RWPE2 (cell line): ENCODE data around the gene FUNDC2.

ENCODE experiments used
- ATAC-seq: fragments of 200-7000 bp; cut with Tn5 transposase; 3 replicates; pipeline ENCODE4 v1.9.1; 2021; ENCODE audit warnings: low read depth
- DNase-seq: peaks from one replicate; pipeline ENCODE4 v3.0.0-alpha.2; 2020; ENCODE audit warnings: low spot score
- H3K27ac ChIP-seq: fragments of 450-650 bp; 2 replicates; pipeline ENCODE4 v1.5.1; 2017; ENCODE audit warnings: mild to moderate bottlenecking; ENCODE audit not compliant: poor library complexity, severe bottlenecking
- H3K27me3 ChIP-seq: fragments of 250-450 bp; sonication (Bioruptor Pico); 2 replicates; pipeline ENCODE4 v1.5.1; 2021; ENCODE audit warnings: mild to moderate bottlenecking, moderate library complexity; ENCODE audit not compliant: insufficient read depth, poor library complexity, severe bottlenecking
- H3K36me3 ChIP-seq: fragments of 250-450 bp; sonication (Bioruptor Pico); 2 replicates; pipeline ENCODE4 v1.5.1; 2020; ENCODE audit warnings: low read depth, mild to moderate bottlenecking, moderate library complexity
- H3K4me1 ChIP-seq: fragments of 250-450 bp; sonication (Bioruptor Pico); 2 replicates; pipeline ENCODE4 v1.5.1; 2021; ENCODE audit warnings: mild to moderate bottlenecking, moderate library complexity; ENCODE audit not compliant: insufficient read depth, poor library complexity, severe bottlenecking
- H3K4me3 ChIP-seq: fragments of 250-450 bp; sonication (Bioruptor Pico); 2 replicates; pipeline ENCODE4 v1.5.1; 2021; ENCODE audit warnings: mild to moderate bottlenecking, moderate library complexity; ENCODE audit not compliant: severe bottlenecking
- H3K9me3 ChIP-seq: fragments of 250-450 bp; sonication (Bioruptor Pico); 2 replicates; pipeline ENCODE4 v1.5.1; 2021; ENCODE audit warnings: mild to moderate bottlenecking, moderate library complexity; ENCODE audit not compliant: severe bottlenecking
- TF ChIP-seq, protein P1 (sequence below): fragments of 450-650 bp; IDR thresholded peaks from one replicate; pipeline ENCODE4 v1.5.1; 2017; ENCODE audit warnings: mild to moderate bottlenecking, moderate library complexity; ENCODE audit not compliant: poor library complexity, severe bottlenecking

The FUNDC2 gene

DNA sequence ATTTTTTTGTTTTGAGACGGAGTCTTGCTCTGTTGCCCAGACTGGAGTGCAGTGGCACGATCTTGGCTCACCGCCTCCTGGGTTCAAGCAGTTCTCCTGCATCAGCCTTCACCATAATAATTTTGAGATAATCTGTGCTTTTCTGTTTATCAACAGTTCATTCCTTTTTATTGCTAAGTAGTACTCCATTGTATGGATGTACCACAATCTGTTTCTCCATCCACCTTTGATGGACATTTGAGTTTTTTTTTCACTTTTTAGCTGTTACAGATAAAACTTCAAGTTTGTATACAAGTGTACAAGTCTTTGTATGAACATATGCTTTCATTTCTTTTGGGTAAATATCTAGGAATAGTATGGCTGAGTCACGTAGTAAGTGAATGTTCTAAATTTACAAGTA lies 9.0 kb downstream of the FUNDC2 start:
- no peaks in the 10 kb centered on the region for H3K4me1 ChIP-seq
- TF ChIP-seq, protein P1, sequence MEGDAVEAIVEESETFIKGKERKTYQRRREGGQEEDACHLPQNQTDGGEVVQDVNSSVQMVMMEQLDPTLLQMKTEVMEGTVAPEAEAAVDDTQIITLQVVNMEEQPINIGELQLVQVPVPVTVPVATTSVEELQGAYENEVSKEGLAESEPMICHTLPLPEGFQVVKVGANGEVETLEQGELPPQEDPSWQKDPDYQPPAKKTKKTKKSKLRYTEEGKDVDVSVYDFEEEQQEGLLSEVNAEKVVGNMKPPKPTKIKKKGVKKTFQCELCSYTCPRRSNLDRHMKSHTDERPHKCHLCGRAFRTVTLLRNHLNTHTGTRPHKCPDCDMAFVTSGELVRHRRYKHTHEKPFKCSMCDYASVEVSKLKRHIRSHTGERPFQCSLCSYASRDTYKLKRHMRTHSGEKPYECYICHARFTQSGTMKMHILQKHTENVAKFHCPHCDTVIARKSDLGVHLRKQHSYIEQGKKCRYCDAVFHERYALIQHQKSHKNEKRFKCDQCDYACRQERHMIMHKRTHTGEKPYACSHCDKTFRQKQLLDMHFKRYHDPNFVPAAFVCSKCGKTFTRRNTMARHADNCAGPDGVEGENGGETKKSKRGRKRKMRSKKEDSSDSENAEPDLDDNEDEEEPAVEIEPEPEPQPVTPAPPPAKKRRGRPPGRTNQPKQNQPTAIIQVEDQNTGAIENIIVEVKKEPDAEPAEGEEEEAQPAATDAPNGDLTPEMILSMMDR = no peak
- H3K9me3 ChIP-seq = no peaks in the 10 kb centered on the region
- no peaks in the 10 kb centered on the region for H3K27me3 ChIP-seq
- H3K36me3 ChIP-seq = 0 out of 2 replicates have a peak, but pooled peaks cover 12% of the 10 kb centered on the region
- H3K4me3 ChIP-seq = no peak overlapping the region
- ATAC-seq (no peak), DNase-seq (no peak)
- H3K27ac ChIP-seq = no peak overlapping the region

- Histone ChIP-seq H3K36me3 (no peaks in the 10 kb centered on the region), H3K4me3 (no peak overlapping the region), H3K27me3 (no peaks in the 10 kb centered on the region), H3K4me1 (no peaks in the 10 kb centered on the region), H3K9me3 (no peaks in the 10 kb centered on the region), H3K27ac (no peak overlapping the region)
- ATAC-seq (no peak), DNase-seq (no peak)
- TF ChIP-seq, protein P1 = no peak
Measured at GRCh38 chrX:155046129-155046810, 19.6 kb downstream of the FUNDC2 start.

- no peaks in the 10 kb centered on the region for H3K9me3 ChIP-seq
- TF ChIP-seq, protein P1 = no peak
- ATAC-seq (no peak), DNase-seq (no peak)
- no peaks in the 10 kb centered on the region for H3K36me3 ChIP-seq
- H3K4me3 ChIP-seq = no peak overlapping the region
- no peaks in the 10 kb centered on the region for H3K4me1 ChIP-seq
- no peaks in the 10 kb centered on the region for H3K27me3 ChIP-seq
- H3K27ac ChIP-seq = no peak overlapping the region
Measured at GRCh38 chrX:155046811-155047528, 20.3 kb downstream of the FUNDC2 start.

- no peaks in the 10 kb centered on the region for H3K27me3 ChIP-seq
- H3K9me3 ChIP-seq = no peaks in the 10 kb centered on the region
- DNase-seq = no peak
- H3K4me3 ChIP-seq = no peak overlapping the region
- TF ChIP-seq, protein P1 = peak; percentile 35
- ATAC-seq = no peak
- H3K36me3 ChIP-seq = no peaks in the 10 kb centered on the region
- H3K4me1 ChIP-seq = no peaks in the 10 kb centered on the region
- H3K27ac ChIP-seq = no peak overlapping the region
Measured at GRCh38 chrX:155048977-155049619, 22.5 kb downstream of the FUNDC2 start.
